Bone marrow (tissue), 2 donors: ENCODE measurements around the gene NR5A1.
A peak's percentile ranks its signal among the peaks of the same experiment; 100 is the strongest.

Experiments used
- DNase-seq, 2 donors: peaks; one replicate each; lab custom pipeline; 2025; lab: John Stamatoyannopoulos, UW

Gene NR5A1

DNA sequence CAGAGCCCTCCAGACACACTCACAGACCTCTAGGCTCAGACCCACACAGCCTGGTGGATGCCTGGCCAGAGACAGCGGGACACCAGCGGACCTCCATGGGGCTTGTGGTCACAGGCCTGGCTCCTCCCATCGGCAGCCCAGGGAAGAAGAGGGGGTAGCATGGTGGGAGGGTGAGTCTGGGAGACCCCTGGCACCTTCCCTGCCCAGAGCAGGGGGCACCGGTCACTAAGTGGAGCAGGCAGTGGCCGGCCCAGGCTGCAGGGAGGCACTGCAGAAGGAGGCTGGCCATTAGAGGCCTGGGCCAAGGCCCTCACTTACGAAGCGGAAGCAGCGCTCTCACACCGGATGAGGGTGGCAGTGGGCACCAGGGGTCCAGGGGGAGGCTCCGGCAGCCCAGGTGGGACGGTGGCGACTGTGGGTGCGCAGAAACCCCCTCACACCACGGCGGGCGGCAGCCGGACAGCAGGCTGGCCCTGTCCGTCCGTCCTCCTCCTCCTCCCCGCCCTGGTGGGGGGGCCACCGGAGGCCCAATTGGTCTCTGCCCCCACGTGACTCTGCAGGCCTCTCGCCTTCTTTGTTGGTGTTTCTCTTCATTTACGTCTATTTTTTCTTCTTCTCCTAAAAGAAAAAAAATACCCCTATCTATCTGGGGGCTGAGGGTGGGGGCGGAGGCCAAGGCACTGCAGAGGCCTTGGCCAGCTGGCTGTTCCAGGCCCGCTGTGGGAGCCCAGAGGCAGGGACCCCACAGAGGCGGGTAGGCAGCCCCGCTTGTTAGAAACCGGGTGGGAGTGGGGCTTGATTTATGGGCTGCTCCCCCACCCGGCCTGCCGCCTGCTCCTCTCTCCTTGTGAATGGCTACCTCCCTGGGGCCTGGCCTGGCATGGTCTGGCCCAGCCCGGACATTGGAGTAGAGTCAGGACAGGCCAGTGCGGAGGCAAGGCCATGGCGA is at the start of gene NR5A1:
Gene NR5A1 (minus strand): TSS at position 469 of the 949 bp plus-strand sequence. CDS start 4,004 bp downstream, outside the sequence.
- no peak for DNase-seq

DNA sequence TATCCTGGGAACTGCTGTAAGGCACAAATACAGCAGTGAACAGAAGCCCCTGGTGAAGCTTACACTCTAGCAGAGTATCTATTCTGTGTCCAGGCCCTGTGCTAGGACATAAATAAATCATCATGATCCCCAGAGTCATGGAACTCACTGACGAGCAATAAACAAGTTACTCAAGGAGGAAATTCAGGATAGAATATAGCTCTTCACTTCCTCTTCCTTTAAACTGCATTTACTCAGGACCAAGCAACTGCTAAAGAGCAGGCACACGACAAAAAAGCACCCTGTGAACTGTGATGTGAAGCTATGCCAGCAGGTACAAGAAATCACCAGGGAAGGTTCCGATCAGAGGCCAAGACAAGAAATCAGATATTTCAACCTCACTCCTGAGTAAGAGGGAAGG is 47.8 kb upstream of the NR5A1 start:
- no peak for DNase-seq

DNA sequence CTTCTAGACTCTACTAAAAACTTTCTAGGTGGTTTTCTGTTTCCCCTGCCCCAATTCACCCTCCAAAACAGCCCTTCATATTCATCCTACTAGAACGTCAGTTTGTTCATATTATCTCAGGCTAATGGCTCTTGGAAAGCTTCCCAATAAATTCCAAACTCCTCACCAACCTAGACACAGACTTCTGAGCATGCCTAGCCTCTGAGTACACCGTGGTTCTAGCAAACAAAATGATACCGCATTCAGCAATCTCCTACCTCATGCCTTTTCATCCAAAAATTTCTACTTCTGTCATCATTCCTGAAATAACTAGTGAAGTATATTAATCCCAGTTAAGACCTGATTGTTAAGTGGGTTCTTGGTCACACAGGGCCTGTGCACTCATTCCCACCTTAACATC is 46.5 kb upstream of the NR5A1 start:
- DNase-seq, result no peak

GRCh38 chr9:124552273-124552605 is 45.0 kb upstream of the NR5A1 start:
- no peak for DNase-seq

GRCh38 chr9:124551472-124552272 is 44.5 kb upstream of the NR5A1 start:
- peak in 1 of 2 donors; percentile 13 for DNase-seq

GRCh38 chr9:124550072-124550471 is 42.9 kb upstream of the NR5A1 start:
- DNase-seq, result no peak

DNA sequence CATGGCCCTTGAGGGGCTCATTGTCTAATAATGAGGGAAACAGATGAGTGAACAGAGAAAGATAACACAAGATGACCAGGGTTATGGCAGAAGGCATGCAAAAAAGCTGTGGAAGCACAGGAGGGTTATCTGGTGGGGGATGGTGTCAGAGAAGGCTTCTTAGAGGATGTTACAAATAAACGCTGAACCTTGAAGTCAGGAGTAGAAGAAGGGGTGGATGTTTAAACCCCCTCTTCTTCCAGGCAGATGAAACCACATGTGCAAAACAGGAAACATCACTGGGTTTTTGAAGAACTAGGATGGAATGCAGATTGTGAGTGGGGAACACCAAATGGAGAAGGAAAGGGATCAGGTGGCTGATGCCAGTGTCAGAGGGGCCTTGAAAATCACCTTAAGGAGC is 41.8 kb upstream of the NR5A1 start:
- no peak for DNase-seq

DNA sequence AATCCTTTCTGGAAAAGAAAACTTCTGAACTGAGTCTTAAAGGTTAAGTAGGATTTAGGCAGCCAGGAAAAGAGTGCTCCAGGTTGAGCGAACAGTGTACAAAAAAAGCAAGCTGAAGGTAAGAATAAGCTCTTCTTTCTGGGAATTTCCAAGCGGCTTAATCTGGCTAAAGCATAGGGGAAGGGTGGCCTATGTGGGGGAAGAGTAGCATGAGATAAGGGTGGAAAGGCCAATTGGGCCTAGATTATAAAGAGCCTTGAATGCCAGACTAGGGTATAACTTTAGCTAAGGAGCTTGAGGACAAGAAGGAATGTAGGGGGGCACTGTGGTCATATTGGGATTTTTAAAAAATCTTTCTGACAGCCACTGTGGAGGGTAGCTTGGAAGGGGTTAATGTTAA is 37.3 kb upstream of the NR5A1 start:
- no peak for DNase-seq

DNA sequence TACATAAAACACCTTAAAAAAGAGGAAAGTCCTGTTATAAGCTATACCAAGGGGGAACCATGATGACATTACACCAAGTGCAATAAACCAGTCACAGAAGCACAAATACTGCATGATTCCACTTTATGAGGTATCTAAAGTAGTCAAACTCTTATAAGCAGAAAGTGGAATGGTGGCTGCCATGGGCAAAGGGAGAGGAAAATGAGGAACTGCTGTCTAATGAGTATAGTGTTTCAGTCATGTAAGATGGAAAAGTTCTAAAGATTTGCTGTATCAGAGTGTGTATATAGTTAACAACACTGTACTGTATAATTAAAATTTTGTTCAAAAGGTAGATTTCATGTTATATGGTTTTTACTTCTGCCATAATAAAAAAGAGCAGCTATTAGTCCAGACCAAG is 34.6 kb upstream of the NR5A1 start:
- no peak for DNase-seq

- DNase-seq, result no peak
Measured at GRCh38 chr9:124537926-124538325, 30.7 kb upstream of the NR5A1 start.

DNA sequence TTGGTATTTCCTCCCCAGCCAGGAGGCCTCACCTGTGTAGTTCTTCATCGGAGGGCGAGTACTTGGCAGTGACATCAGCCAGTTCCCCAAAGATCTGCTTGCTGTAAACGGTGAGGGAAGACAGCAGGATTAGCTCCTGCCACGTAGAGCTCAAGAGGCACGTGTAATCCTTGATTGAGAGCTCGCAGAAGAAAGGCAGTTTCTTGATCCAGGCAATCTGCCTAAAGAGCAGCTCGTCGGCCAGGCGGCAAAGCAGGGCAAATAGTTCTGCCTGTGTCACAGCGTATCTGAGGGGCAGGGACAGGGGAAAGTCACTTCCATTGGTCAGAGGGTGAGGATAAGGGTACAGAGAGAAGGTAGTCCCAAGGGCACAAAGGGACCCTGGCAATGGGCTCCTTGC is 28.6 kb upstream of the NR5A1 start:
- no peak for DNase-seq

- no peak for DNase-seq
Measured at GRCh38 chr9:124532897-124533296, 25.7 kb upstream of the NR5A1 start.

DNA sequence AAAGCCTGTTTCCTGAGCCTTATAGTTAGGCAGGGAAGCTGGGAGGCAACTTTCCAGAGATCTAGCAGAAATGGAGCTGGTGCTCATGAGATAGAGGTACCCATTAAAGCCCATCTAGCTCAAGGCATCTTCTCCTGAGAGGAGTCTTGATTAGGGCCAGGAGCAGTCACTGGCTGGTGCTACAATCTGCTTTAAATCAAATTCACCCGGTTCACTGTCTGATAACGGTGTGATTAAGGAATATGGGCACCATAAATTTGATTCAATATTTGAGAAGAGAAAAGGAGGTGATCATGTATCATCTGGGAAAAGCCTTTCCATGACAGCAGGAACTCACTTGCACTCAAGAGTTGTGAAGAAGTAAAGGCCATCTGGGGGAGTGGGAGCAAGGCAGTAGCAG is 23.9 kb upstream of the NR5A1 start:
- no peak for DNase-seq

GRCh38 chr9:124530246-124530645 is 23.0 kb upstream of the NR5A1 start:
- no peak for DNase-seq

GRCh38 chr9:124527781-124528180 is 20.6 kb upstream of the NR5A1 start:
- no peak for DNase-seq

DNA sequence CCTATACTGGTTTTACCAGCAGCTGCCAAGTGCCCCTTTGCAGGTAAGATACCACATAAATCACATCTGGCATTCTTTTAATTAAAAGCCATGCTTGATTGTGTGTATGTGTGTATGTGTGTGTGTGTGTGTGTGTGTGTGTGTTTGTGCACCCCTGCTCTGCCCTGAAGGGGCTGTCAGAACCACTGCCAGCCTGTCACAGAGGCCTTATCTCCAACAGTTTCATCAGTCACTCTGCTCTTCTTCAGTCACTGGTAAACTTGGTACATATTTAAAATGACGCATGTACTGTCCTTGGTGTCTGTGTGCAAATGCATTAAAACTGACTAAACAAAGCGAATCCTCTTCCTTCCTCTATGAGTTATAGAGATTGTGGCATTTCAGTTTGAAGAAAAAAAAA is 19.0 kb upstream of the NR5A1 start:
- DNase-seq, result no peak

DNA sequence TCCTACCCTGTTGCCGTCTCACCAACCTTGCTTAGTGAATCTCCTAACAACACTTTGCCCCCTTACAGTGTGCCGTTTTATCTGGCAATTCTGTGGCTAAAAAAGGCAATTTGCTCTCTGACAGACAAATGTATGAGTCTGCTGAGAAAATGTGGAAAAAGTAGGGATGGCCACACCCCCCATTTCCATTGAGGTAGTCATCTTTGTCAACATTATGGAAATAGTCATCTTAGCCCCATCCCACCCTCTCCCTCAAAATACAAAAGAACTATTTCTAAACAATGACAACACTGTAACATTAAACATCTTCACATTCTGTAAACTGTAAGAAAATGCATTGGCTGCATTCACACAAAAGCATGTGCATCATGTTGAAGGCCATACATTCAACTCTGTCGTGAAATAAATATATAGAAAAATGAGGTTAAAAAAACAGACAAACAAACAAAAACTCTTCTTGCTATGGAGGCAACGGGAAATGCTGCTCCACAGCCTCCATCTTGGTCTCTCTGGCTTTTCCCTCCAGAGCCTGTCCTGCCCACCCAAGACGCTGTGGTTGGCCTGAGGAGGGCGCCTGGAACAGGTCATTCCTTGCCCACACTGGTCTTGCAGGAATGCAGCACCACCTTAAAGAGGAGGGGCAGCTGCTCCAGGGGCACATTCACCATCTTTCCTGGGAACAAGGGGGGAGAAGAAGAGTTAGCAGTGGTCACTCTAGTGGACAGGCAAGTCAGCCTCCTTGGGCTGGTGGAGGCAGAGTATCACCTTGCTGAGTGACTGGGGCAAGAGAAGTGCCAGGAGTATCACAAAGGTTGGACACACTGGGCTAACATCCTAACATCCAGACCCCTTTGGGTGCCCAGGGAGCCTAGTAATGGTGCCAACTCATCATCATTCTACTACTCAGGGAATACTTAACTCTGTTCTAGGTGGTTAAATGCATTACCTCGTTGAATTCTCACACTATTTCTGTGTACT is 15.2 kb upstream of the NR5A1 start:
- no peak for DNase-seq

GRCh38 chr9:124521142-124521541 is 13.9 kb upstream of the NR5A1 start:
- no peak for DNase-seq

GRCh38 chr9:124520206-124520596 is 13.0 kb upstream of the NR5A1 start:
- DNase-seq, result no peak

GRCh38 chr9:124518116-124518515 is 10.9 kb upstream of the NR5A1 start:
- DNase-seq, result no peak

DNA sequence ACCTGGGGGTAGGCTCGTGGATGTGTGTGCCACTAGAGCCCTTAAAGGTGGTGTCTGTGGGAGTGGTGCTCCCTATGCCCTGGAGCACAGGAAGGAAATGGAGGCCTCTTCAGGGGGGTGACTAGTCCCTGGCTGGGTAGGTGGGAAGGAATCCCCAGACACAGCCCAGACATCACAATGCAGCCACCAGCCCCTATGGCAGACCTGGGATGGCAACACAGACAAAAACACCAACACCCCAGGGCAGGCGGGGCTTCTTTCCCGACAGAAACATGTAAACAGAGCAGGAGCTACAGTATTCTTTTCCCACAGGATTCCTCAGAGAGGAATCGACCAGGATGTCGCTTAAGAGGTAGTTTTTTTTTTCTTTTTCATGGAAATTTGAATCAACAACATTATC is 10.4 kb upstream of the NR5A1 start:
- no peak for DNase-seq

GRCh38 chr9:124514874-124515273 is 7.7 kb upstream of the NR5A1 start:
- DNase-seq, result no peak
